GM12872 (cell line): ENCODE data around the gene GOLPH3.

Source experiments
- CTCF ChIP-seq: IDR thresholded peaks from 3 replicates; pipeline ENCODE4 v1.5.1; 2011; ENCODE audit warnings: low read depth, mild to moderate bottlenecking, low read length, moderate library complexity; ENCODE audit not compliant: insufficient read depth

GOLPH3 gene

DNA sequence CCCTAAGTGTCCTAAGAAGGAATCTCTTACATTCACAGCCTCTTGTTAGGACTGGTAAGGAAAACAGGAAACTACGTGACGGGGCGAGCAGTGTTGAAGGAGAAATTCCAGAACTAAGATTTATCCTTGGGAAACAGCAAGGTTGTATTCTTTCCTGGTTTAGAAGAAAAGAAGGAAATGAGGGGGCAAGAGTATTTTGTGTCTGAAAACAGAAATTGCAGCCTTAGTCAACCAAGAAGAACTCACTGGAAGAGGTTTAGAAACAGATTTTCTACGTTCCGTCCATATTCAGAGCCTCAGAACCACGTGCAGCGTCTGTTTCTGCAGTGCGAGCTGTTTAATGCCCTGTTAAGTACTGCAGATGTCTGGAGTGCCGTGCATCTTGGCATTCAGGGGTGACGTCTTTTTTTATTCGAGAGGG is 75.2 kb downstream of the GOLPH3 start:
- no peak for TF ChIP-seq CTCF

DNA sequence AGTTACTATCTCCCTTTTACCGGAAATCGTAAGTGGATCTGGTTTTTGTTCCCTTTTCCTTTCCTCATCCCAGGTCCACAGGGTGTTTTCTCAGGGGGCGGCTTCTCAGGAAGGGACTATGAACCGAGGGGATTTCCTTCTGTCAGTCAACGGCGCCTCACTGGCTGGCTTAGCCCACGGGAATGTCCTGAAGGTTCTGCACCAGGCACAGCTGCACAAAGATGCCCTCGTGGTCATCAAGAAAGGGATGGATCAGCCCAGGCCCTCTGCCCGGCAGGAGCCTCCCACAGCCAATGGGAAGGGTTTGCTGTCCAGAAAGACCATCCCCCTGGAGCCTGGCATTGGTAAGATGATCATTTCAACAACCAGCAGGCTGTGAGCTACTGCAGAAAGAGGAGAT is 75.8 kb downstream of the GOLPH3 start:
- no peak for TF ChIP-seq CTCF

DNA sequence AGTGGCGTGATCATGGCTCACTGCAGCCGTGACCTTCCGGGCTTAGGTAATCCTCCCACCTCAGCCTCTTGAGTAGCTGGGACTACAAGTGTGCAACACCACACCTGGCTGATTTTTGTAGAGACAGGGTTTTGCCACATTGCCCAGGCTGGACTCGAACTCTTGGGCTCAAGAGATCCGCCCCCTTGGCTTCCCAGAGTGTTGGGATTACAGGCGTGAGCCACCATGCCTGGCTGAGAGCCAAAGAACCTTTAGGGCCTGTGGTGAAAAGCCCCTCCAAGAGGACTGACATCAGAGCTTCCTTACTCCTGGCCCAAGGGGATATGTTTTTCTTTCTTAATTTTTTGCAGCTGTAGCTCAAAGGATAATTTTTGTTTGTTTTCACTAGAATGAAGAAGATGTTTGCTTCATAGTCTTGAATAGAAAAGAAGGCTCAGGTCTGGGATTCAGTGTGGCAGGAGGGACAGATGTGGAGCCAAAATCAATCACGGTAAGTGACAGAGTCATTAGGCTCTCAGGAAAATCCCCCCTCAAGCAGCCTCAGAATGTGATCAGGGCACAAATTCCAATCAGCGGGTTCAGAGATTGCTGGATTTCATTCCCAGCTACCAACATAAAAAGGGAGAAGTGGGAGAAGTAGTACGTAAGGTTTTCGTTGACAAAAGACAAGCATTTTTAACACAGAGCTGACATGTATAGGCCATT is 77.1 kb downstream of the GOLPH3 start:
- no peak for TF ChIP-seq CTCF

DNA sequence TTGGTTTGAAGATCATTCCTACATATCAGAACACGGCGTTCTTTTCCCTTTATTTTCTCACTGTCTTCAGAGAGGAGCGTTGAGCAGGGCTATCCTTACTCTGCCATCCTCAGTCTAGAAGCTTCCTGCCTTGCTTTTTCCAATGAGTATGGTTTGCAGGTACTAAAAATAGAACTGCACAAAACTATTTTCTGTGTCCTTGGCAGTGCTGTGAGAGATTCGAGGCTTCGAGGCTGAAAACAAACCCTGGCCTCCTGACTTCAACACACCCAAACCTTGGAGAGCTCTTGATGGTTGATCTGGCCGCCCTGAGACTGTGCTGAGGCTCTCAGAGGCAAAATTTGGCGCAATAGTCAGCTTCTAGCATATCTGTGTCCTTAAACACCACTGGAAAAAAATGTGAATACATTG is 78.9 kb downstream of the GOLPH3 start:
- TF ChIP-seq CTCF: no peak

- TF ChIP-seq CTCF: no peak
These were observed 79.4 kb downstream of the GOLPH3 start for GRCh38 chr5:32094691-32095090.

DNA sequence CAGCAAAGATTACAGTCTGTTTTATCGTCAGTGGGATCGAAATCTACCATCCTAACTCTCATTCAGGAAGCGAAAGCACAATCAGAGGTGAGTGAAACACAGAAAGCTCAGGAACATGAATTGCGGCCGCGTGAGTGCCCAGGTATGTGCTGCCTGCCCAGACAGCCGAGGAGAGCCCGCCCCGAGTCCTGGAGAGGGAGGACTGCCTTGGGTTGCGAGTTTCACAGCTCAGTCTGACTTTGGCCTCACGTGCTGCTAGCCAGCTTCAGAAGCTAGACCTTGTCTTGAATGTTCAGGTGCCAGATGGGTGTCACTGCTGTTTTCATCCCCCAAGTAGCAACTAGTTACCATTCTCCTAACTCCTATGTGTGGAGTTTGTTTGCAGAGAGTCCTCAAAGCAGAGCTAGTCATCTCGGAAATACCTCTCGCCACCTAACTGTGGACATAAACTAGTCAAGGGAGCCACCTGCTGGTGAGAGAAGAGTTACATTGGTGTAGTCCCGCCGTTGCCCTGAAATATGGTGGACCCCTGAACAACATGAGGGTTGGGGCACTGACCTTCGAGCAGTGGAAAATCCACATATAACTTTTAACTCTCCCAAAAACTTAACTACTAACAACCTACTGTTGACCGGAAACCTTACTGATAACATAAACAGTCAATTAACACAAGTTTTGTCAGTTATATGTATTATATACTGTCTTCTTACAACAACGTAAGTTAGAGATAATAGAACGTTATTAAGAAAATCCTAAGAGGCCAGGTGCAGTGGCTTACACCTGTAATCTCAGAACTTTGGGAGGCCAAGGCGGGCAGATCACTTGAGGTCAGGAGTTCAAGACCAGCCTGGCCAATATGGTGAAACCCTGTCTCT is 80.9 kb downstream of the GOLPH3 start:
- TF ChIP-seq CTCF: peak; percentile 75

DNA sequence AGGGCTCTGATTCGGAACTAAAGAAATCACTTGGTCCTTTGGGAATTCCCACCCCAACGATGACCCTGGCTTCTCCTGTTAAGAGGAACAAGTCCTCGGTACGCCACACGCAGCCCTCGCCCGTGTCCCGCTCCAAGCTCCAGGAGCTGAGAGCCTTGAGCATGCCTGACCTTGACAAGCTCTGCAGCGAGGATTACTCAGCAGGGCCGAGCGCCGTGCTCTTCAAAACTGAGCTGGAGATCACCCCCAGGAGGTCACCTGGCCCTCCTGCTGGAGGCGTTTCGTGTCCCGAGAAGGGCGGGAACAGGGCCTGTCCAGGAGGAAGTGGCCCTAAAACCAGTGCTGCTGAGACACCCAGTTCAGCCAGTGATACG is 83.4 kb downstream of the GOLPH3 start:
- TF ChIP-seq CTCF: no peak
